Right atrium auricular region (tissue), 2 donors: ENCODE results near the gene TMEM37. TPM values are rescaled to one million over a fixed set of nuclear protein-coding genes. Genes with fewer than 3 reads are reported as not detected.

ENCODE experiments used
- DNase-seq: peaks from one replicate; pipeline ENCODE4 v3.0.0-alpha.2; 2019; ENCODE audit warnings: low spot score
- H3K27ac ChIP-seq, 2 donors: fragments of 200-600 bp; sonication (generic); 1 replicate in 1 of 2; 2 replicates in 1 of 2; pipeline ENCODE4 v1.5.1; 2016 to 2019
- H3K27me3 ChIP-seq, 2 donors: fragments of 200-600 bp; sonication (generic); one replicate each; pipeline versions ENCODE4 v1.5.1 to v1.6.0; 2017 to 2019
- H3K36me3 ChIP-seq: fragments of 200-600 bp; sonication (generic); one replicate; pipeline ENCODE4 v1.5.1; 2016
- H3K4me1 ChIP-seq, 2 donors: fragments of 200-600 bp; sonication (generic); one replicate each; pipeline versions ENCODE4 v1.5.1 to v1.6.0; 2017 to 2019
- H3K4me3 ChIP-seq, 2 donors: fragments of 200-600 bp; sonication (generic); 1 replicate in 1 of 2; 2 replicates in 1 of 2; pipeline ENCODE4 v1.5.1; 2017 to 2019; ENCODE audit warnings: mild to moderate bottlenecking in 1 of 2, moderate library complexity in 1 of 2
- H3K9me3 ChIP-seq, 2 donors: fragments of 200-600 bp; sonication (generic); one replicate each; pipeline ENCODE4 v1.5.1; 2019
- total RNA-seq, 2 donors: library from RNA; depleted of rRNA; stranded (reverse); fragments of >200 nt; gene quantifications; one replicate each; pipeline ENCODE4 v1.1.0, GENCODE V29; 2016
- TF ChIP-seq, protein P1 (sequence below), 2 donors: fragments of 200-600 bp; sonication (generic); IDR thresholded peaks; one replicate each; pipeline ENCODE4 v1.5.1; 2019; ENCODE audit warnings: antibody characterized with exemption in 2 of 2

The TMEM37 gene
- total RNA-seq, 2 donors from 2014 or later, result 3.3 to 5.4 TPM

DNA sequence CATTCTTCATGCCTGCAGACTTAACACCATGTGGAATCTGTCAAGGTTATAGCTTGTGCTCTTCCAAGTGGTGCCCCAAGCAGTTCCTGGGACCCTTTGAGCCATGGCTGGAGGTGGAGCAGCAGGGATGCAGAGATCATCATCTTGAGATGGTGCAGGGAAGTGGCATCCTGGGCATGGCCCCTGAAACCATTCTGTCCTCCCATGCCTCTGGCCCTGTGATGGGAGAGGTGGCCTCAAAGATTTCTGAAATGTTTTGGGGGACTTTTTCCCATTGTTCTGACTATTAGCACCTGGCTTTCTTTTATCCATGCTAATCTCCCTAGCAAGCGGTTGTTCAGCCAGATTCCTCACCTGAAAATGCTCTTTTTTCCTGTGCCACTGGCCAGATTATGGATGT lies 10.3 kb upstream of the TMEM37 start:
- TF ChIP-seq, protein P1, sequence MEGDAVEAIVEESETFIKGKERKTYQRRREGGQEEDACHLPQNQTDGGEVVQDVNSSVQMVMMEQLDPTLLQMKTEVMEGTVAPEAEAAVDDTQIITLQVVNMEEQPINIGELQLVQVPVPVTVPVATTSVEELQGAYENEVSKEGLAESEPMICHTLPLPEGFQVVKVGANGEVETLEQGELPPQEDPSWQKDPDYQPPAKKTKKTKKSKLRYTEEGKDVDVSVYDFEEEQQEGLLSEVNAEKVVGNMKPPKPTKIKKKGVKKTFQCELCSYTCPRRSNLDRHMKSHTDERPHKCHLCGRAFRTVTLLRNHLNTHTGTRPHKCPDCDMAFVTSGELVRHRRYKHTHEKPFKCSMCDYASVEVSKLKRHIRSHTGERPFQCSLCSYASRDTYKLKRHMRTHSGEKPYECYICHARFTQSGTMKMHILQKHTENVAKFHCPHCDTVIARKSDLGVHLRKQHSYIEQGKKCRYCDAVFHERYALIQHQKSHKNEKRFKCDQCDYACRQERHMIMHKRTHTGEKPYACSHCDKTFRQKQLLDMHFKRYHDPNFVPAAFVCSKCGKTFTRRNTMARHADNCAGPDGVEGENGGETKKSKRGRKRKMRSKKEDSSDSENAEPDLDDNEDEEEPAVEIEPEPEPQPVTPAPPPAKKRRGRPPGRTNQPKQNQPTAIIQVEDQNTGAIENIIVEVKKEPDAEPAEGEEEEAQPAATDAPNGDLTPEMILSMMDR (IDR thresholded peaks at IDR 0.05), result no peak
- Histone ChIP-seq H3K27me3 (no peaks in the 10 kb centered on the region), H3K4me3 (no peak overlapping the region), H3K27ac (no peak overlapping the region), H3K36me3 (no peaks in the 10 kb centered on the region), H3K4me1 (peaks cover 0 to 5% of the 10 kb centered on the region in 2 donors), H3K9me3 (no peaks in the 10 kb centered on the region)
- no peak for DNase-seq

DNA sequence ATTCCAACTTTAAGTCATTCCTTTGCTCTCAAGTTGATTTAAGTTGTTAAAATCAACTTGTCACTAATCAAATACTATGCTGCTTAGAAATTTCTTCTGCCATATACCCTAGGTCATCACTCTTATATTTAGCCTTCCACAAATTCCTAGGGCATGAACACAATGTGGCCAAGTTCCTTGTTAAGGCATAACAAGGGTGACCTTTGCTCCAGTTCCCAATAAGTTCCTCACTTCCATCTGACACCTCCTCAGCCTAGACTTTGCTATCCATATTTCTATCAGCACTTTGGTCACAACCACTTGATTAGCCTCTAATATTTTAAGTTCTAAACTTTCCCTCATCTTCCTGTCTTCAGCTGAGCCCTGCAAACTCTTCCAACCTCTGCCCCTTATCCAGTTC lies 9.9 kb upstream of the TMEM37 start:
- Histone ChIP-seq H3K27ac (no peak overlapping the region), H3K27me3 (no peaks in the 10 kb centered on the region), H3K9me3 (no peaks in the 10 kb centered on the region), H3K4me3 (no peak overlapping the region), H3K36me3 (no peaks in the 10 kb centered on the region), H3K4me1 (peaks cover 0 to 10% of the 10 kb centered on the region in 2 donors)
- DNase-seq, result no peak
- TF ChIP-seq, protein P1 (IDR thresholded peaks at IDR 0.05), result no peak

DNA sequence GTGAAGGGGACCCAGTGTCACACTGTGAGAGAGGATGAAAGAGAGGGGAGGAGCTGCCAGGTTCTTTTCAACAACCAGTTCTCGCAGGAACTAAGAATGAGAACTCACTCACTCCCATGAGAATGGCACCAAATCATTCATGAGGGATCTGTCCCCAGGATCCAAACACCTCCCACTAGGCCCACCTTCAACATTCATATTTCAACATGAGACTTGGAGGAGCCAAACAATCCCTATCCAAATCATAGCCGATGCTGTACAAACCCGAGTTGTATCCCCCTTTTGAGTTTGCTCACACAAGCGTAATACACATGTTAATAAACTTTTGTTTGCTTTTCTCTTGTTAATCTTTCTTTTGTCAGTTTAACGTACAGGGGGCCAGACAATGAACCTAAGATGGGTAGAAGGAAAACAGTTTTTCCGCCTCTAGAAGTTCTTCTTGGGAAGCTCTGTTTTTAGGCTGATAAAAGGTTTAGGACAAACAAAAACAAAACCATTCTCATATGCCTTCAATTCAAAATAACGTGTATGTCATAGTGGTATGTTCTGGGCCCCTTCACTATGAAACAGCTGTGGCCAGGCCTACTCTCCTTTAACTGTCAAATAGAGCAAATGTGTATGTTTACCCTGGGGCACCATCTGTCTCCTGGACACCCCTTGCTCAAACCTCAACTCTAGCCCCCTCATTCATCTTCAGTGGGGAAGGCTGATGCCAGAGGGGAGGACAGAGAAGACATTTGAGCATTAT lies 9.1 kb upstream of the TMEM37 start:
- DNase-seq, result no peak
- TF ChIP-seq, protein P1 (IDR thresholded peaks at IDR 0.05), result no peak

DNA sequence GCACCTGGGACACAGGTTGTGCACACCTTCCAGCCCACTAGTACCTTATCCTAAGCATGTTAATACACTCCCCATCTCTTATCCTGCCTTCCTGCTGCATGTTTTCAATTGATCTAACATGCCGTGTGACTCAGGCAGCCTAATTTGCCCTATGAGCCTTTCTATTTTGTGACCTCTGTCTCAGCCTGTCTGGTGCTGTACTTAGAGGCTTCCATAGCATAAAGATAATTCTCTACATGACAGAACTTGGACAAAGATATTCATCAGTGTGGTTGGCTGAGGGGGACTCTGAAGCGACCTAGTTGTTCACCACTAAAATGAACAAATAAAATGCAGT lies 8.6 kb upstream of the TMEM37 start:
- TF ChIP-seq, protein P1 (IDR thresholded peaks at IDR 0.05), result no peak

More for the DNA sequence above, 9.1 kb upstream of the TMEM37 start:
- no peak overlapping the region for H3K27ac ChIP-seq
- H3K36me3 ChIP-seq, result no peaks in the 10 kb centered on the region
- H3K4me3 ChIP-seq, result no peak overlapping the region
- no peaks in the 10 kb centered on the region for H3K9me3 ChIP-seq
- H3K27me3 ChIP-seq, result no peaks in the 10 kb centered on the region
- H3K4me1 ChIP-seq, result peaks cover 0 to 16% of the 10 kb centered on the region in 2 donors

DNA sequence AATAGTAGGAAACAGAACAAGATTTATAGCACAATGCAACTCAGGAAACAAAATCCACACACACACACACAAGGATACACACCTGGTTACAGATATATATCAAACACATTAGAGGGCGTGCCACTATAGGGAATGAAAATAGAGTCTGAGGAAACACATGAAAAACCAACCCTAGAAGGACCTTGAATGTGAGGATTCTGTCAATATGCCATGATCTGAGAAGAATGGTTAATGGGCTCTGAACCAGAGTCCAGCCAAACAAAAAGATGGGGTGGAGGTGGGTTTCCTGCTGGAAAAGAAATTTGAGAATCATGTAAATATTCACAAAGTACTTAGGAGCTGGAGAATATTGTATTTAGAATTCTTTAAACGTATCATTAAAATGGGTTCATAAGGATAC lies 7.8 kb upstream of the TMEM37 start:
- Histone ChIP-seq H3K27ac (no peak overlapping the region), H3K27me3 (no peaks in the 10 kb centered on the region), H3K4me1 (peaks cover 0 to 16% of the 10 kb centered on the region in 2 donors), H3K36me3 (no peaks in the 10 kb centered on the region), H3K4me3 (no peak overlapping the region), H3K9me3 (no peaks in the 10 kb centered on the region)
- no peak for DNase-seq
- TF ChIP-seq, protein P1 (IDR thresholded peaks at IDR 0.05), result no peak

More for the DNA sequence above, 8.6 kb upstream of the TMEM37 start:
- Histone ChIP-seq H3K4me1 (peaks cover 0 to 16% of the 10 kb centered on the region in 2 donors), H3K27ac (no peak overlapping the region), H3K36me3 (no peaks in the 10 kb centered on the region), H3K27me3 (no peaks in the 10 kb centered on the region), H3K9me3 (no peaks in the 10 kb centered on the region), H3K4me3 (no peak overlapping the region)
- DNase-seq, result no peak
